Stimulated activated CD8-positive, alpha-beta memory T cell treated with anti-CD3 and anti-CD28 coated beads, Interleukin-7, amount 100 ng/mL, for 4 hours (primary cell): Measurements from ENCODE around the gene CWH43.
"Not testable (repeated sequence)": the region's sequence is repeated elsewhere in the genome, so short reads cannot be mapped to it uniquely, and the experiment has no call there.

Source experiments
- DNase-seq, 2 donors: peaks; one replicate each; pipeline ENCODE4 v3.0.0-alpha.2; 2020; ENCODE audit warnings: low read depth in 2 of 2

Gene CWH43

GRCh38 chr4:48985976-48986653, at the start of gene CWH43:
Gene CWH43 (plus strand): TSS chr4:48986275. CDS start chr4:48986430, 155 bp downstream.
- DNase-seq, result no peak

GRCh38 chr4:48937033-48937432, 49.0 kb upstream of the CWH43 start:
- no peak for DNase-seq

- DNase-seq, result no peak
Measured at GRCh38 chr4:48938831-48939230, 47.2 kb upstream of the CWH43 start.

GRCh38 chr4:48939785-48940184, 46.3 kb upstream of the CWH43 start:
- DNase-seq, result no peak

- DNase-seq, result no peak
Measured at GRCh38 chr4:48943387-48943786, 42.7 kb upstream of the CWH43 start.

GRCh38 chr4:48944252-48944651, 41.8 kb upstream of the CWH43 start:
- DNase-seq, result no peak

GRCh38 chr4:48944756-48945241, 41.3 kb upstream of the CWH43 start:
- peak; percentile 13 to 16 for DNase-seq

GRCh38 chr4:48945981-48946380, 40.1 kb upstream of the CWH43 start:
- DNase-seq, result no peak

- DNase-seq, result no peak
Measured at GRCh38 chr4:48947731-48948130, 38.3 kb upstream of the CWH43 start.

GRCh38 chr4:48949086-48949485, 37.0 kb upstream of the CWH43 start:
- no peak for DNase-seq

GRCh38 chr4:48949518-48950219, 36.4 kb upstream of the CWH43 start:
- no peak for DNase-seq

- no peak for DNase-seq
Measured at GRCh38 chr4:48954314-48954713, 31.8 kb upstream of the CWH43 start.

GRCh38 chr4:48957366-48957765, 28.7 kb upstream of the CWH43 start:
- DNase-seq, result not testable (repeated sequence)

GRCh38 chr4:48958582-48958981, 27.5 kb upstream of the CWH43 start:
- DNase-seq, result no peak

GRCh38 chr4:48960988-48961635, 25.0 kb upstream of the CWH43 start:
- no peak for DNase-seq

- DNase-seq, result no peak
Measured at GRCh38 chr4:48962636-48963035, 23.4 kb upstream of the CWH43 start.

- DNase-seq, result peak; percentile 40 to 60
Measured at GRCh38 chr4:48963042-48963679, 22.9 kb upstream of the CWH43 start.

GRCh38 chr4:48967101-48967500, 19.0 kb upstream of the CWH43 start:
- no peak for DNase-seq

- DNase-seq, result no peak
Measured at GRCh38 chr4:48967631-48968030, 18.4 kb upstream of the CWH43 start.

GRCh38 chr4:48968814-48969213, 17.3 kb upstream of the CWH43 start:
- DNase-seq, result no peak

GRCh38 chr4:48970471-48970921, 15.6 kb upstream of the CWH43 start:
- DNase-seq, result no peak

- no peak for DNase-seq
Measured at GRCh38 chr4:48974979-48975640, 11.0 kb upstream of the CWH43 start.
